SK-N-SH treated with all-trans-retinoic acid at 6 μM for 48 hours (cell line): ENCODE measurements around the gene MARS2.
A peak's percentile ranks its signal among the peaks of the same experiment; 100 is the strongest.
"Not testable (repeated sequence)": the region's sequence is repeated elsewhere in the genome, so short reads cannot be mapped to it uniquely, and the experiment has no call there.

ENCODE experiments used
- ATAC-seq: fragments of 200-7000 bp; cut with Tn5 transposase; 3 replicates; pipeline ENCODE4 v1.9.1; 2020; ENCODE audit warnings: mild to moderate bottlenecking, moderate library complexity
- ARNTL ChIP-seq: fragments of 450-650 bp; formaldehyde crosslinking; IDR thresholded peaks from 2 replicates; pipeline ENCODE4 v1.5.0; 2020; ENCODE audit warnings: low read depth, mild to moderate bottlenecking, moderate library complexity, borderline replicate concordance
- BACH2 ChIP-seq: fragments of 250-450 bp; sonication (Bioruptor Pico); IDR thresholded peaks from 2 replicates; pipeline ENCODE4 v1.9.0; 2021; ENCODE audit warnings: mild to moderate bottlenecking, borderline replicate concordance
- CSDC2 ChIP-seq: fragments of 250-450 bp; sonication (Bioruptor Pico); IDR thresholded peaks from 2 replicates; pipeline ENCODE4 v1.5.0; 2020; ENCODE audit warnings: mild to moderate bottlenecking, moderate library complexity
- GLIS3 ChIP-seq: fragments of 250-450 bp; sonication (Bioruptor Pico); IDR thresholded peaks from 2 replicates; pipeline ENCODE4 v1.5.0; 2020; ENCODE audit warnings: mild to moderate bottlenecking, moderate library complexity
- ISL1 ChIP-seq: fragments of 250-450 bp; sonication (Bioruptor Pico); IDR thresholded peaks from 2 replicates; pipeline ENCODE4 v2.1.2; 2022; ENCODE audit warnings: mild to moderate bottlenecking, moderate library complexity
- OSR1 ChIP-seq: fragments of 250-450 bp; sonication (Bioruptor Pico); IDR thresholded peaks from 2 replicates; pipeline ENCODE4 v1.8.0; 2022; ENCODE audit warnings: moderate library complexity, mild to moderate bottlenecking, inconsistent platforms
- PPARA ChIP-seq: fragments of 250-450 bp; sonication (Bioruptor Pico); IDR thresholded peaks from 2 replicates; pipeline ENCODE4 v1.5.0; 2020; ENCODE audit warnings: mild to moderate bottlenecking, borderline replicate concordance
- TCF4 ChIP-seq: fragments of 250-450 bp; sonication (Bioruptor Pico); IDR thresholded peaks from 2 replicates; pipeline ENCODE4 v1.8.0; 2021; ENCODE audit warnings: mild to moderate bottlenecking, moderate library complexity, borderline replicate concordance
- TOX ChIP-seq: fragments of 250-450 bp; sonication (Bioruptor Pico); IDR thresholded peaks from 2 replicates; pipeline ENCODE4 v1.8.0; 2021; ENCODE audit warnings: mild to moderate bottlenecking, moderate library complexity, borderline replicate concordance
- ZC3H10 ChIP-seq: fragments of 250-450 bp; sonication (Bioruptor Pico); IDR thresholded peaks from 2 replicates; pipeline ENCODE4 v1.5.1; 2021; ENCODE audit warnings: mild to moderate bottlenecking, moderate library complexity
- ZFP3 ChIP-seq: fragments of 250-450 bp; sonication (Bioruptor Pico); IDR thresholded peaks from 2 replicates; pipeline ENCODE4 v1.5.0; 2020; ENCODE audit warnings: mild to moderate bottlenecking, moderate library complexity
- ZFP30 ChIP-seq: fragments of 450-650 bp; formaldehyde crosslinking; IDR thresholded peaks from 2 replicates; pipeline ENCODE4 v1.5.0; 2022; ENCODE audit warnings: mild to moderate bottlenecking, moderate library complexity
- ZNF8 ChIP-seq: fragments of 450-650 bp; formaldehyde crosslinking; IDR thresholded peaks from 2 replicates; pipeline ENCODE4 v1.5.0; 2020; ENCODE audit warnings: mild to moderate bottlenecking, moderate library complexity
- TF ChIP-seq, protein P1 (sequence below): fragments of 250-450 bp; sonication (Bioruptor Pico); IDR thresholded peaks from 2 replicates; pipeline ENCODE4 v1.5.1; 2020; ENCODE audit warnings: low read depth, mild to moderate bottlenecking, moderate library complexity
- TF ChIP-seq, protein P2 (sequence below): fragments of 250-450 bp; sonication (Bioruptor Pico); IDR thresholded peaks from 2 replicates; pipeline ENCODE4 v1.5.0; 2020; ENCODE audit warnings: mild to moderate bottlenecking, moderate library complexity
- TF ChIP-seq, protein P3 (sequence below): fragments of 250-450 bp; sonication (Bioruptor Pico); IDR thresholded peaks from 2 replicates; pipeline ENCODE4 v1.8.0; 2020; ENCODE audit warnings: mild to moderate bottlenecking, moderate library complexity, borderline replicate concordance
- TF ChIP-seq, protein P4 (sequence below): fragments of 250-450 bp; sonication (Bioruptor Pico); IDR thresholded peaks from 2 replicates; pipeline ENCODE4 v1.5.1; 2021; ENCODE audit warnings: mild to moderate bottlenecking, moderate library complexity
- TF ChIP-seq, protein P5 (sequence below): fragments of 250-450 bp; sonication (Bioruptor Pico); IDR thresholded peaks from 2 replicates; pipeline ENCODE4 v1.8.0; 2021; ENCODE audit warnings: low read depth, mild to moderate bottlenecking, moderate library complexity, borderline replicate concordance

MARS2 gene

DNA sequence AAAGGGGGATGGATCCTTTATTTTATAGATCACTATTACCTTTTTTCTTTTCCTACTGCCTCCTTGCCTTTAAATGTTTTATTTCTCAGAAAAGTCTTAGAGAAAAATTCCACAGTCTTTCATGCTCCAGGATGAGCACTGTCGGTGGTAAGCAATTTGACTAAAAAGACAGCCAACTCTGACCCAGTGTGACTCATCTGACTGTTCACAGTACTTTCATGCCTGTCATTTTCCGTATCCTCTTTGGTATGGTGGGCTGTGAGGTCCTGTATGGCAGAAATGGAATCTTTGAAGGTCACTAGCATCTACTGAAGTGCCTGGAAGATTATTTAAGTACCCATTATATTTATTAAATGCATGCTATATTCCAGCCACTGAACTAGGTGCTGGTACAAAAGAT, 27.7 kb upstream of the MARS2 start:
- no peak for TF ChIP-seq BACH2 (CRISPR knock-in tag)
- TF ChIP-seq, protein P1, sequence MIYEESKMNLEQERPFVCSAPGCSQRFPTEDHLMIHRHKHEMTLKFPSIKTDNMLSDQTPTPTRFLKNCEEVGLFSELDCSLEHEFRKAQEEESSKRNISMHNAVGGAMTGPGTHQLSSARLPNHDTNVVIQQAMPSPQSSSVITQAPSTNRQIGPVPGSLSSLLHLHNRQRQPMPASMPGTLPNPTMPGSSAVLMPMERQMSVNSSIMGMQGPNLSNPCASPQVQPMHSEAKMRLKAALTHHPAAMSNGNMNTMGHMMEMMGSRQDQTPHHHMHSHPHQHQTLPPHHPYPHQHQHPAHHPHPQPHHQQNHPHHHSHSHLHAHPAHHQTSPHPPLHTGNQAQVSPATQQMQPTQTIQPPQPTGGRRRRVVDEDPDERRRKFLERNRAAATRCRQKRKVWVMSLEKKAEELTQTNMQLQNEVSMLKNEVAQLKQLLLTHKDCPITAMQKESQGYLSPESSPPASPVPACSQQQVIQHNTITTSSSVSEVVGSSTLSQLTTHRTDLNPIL (CRISPR knock-in tag) = no peak
- TF ChIP-seq, protein P2, sequence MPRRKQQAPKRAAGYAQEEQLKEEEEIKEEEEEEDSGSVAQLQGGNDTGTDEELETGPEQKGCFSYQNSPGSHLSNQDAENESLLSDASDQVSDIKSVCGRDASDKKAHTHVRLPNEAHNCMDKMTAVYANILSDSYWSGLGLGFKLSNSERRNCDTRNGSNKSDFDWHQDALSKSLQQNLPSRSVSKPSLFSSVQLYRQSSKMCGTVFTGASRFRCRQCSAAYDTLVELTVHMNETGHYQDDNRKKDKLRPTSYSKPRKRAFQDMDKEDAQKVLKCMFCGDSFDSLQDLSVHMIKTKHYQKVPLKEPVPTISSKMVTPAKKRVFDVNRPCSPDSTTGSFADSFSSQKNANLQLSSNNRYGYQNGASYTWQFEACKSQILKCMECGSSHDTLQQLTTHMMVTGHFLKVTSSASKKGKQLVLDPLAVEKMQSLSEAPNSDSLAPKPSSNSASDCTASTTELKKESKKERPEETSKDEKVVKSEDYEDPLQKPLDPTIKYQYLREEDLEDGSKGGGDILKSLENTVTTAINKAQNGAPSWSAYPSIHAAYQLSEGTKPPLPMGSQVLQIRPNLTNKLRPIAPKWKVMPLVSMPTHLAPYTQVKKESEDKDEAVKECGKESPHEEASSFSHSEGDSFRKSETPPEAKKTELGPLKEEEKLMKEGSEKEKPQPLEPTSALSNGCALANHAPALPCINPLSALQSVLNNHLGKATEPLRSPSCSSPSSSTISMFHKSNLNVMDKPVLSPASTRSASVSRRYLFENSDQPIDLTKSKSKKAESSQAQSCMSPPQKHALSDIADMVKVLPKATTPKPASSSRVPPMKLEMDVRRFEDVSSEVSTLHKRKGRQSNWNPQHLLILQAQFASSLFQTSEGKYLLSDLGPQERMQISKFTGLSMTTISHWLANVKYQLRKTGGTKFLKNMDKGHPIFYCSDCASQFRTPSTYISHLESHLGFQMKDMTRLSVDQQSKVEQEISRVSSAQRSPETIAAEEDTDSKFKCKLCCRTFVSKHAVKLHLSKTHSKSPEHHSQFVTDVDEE (CRISPR knock-in tag) = no peak
- no peak for TF ChIP-seq ZNF8 (CRISPR knock-in tag)
- TF ChIP-seq ZC3H10 = no peak
- no peak for TF ChIP-seq TCF4 (CRISPR knock-in tag)
- no peak for TF ChIP-seq OSR1
- no peak for TF ChIP-seq TOX
- TF ChIP-seq, protein P3, sequence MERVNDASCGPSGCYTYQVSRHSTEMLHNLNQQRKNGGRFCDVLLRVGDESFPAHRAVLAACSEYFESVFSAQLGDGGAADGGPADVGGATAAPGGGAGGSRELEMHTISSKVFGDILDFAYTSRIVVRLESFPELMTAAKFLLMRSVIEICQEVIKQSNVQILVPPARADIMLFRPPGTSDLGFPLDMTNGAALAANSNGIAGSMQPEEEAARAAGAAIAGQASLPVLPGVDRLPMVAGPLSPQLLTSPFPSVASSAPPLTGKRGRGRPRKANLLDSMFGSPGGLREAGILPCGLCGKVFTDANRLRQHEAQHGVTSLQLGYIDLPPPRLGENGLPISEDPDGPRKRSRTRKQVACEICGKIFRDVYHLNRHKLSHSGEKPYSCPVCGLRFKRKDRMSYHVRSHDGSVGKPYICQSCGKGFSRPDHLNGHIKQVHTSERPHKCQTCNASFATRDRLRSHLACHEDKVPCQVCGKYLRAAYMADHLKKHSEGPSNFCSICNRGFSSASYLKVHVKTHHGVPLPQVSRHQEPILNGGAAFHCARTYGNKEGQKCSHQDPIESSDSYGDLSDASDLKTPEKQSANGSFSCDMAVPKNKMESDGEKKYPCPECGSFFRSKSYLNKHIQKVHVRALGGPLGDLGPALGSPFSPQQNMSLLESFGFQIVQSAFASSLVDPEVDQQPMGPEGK (CRISPR knock-in tag) = no peak
- TF ChIP-seq PPARA (CRISPR knock-in tag) = no peak
- TF ChIP-seq CSDC2 = no peak
- no peak for TF ChIP-seq GLIS3 (CRISPR knock-in tag)
- TF ChIP-seq, protein P4, sequence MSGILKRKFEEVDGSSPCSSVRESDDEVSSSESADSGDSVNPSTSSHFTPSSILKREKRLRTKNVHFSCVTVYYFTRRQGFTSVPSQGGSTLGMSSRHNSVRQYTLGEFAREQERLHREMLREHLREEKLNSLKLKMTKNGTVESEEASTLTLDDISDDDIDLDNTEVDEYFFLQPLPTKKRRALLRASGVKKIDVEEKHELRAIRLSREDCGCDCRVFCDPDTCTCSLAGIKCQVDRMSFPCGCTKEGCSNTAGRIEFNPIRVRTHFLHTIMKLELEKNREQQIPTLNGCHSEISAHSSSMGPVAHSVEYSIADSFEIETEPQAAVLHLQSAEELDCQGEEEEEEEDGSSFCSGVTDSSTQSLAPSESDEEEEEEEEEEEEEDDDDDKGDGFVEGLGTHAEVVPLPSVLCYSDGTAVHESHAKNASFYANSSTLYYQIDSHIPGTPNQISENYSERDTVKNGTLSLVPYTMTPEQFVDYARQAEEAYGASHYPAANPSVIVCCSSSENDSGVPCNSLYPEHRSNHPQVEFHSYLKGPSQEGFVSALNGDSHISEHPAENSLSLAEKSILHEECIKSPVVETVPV = no peak
- TF ChIP-seq, protein P5, sequence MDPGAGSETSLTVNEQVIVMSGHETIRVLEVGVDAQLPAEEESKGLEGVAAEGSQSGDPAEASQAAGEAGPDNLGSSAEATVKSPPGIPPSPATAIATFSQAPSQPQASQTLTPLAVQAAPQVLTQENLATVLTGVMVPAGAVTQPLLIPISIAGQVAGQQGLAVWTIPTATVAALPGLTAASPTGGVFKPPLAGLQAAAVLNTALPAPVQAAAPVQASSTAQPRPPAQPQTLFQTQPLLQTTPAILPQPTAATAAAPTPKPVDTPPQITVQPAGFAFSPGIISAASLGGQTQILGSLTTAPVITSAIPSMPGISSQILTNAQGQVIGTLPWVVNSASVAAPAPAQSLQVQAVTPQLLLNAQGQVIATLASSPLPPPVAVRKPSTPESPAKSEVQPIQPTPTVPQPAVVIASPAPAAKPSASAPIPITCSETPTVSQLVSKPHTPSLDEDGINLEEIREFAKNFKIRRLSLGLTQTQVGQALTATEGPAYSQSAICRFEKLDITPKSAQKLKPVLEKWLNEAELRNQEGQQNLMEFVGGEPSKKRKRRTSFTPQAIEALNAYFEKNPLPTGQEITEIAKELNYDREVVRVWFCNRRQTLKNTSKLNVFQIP (CRISPR knock-in tag) = no peak
- TF ChIP-seq ARNTL (CRISPR knock-in tag) = no peak
- no peak for TF ChIP-seq ISL1
- no peak for TF ChIP-seq ZFP3 (CRISPR knock-in tag)
- TF ChIP-seq, all 23 proteins: peak for 0
- ATAC-seq = peak; percentile 72

DNA sequence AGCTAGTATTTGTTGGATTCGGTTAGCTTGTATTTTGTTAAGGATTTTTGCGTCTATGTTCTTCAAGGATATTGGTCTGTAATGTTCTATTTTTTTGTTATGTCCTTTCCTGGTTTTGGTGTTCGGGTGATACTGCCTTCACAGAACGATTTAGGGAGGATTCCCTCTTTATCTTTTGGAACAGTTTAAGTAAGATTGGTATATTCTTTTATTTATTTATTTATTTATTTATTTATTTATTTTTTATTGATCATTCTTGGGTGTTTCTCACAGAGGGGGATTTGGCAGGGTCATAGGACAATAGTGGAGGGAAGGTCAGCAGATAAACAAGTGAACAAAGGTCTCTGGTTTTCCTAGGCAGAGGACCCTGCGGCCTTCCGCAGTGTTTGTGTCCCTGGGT, 10.0 kb upstream of the MARS2 start:
- ATAC-seq = not testable (repeated sequence)

DNA sequence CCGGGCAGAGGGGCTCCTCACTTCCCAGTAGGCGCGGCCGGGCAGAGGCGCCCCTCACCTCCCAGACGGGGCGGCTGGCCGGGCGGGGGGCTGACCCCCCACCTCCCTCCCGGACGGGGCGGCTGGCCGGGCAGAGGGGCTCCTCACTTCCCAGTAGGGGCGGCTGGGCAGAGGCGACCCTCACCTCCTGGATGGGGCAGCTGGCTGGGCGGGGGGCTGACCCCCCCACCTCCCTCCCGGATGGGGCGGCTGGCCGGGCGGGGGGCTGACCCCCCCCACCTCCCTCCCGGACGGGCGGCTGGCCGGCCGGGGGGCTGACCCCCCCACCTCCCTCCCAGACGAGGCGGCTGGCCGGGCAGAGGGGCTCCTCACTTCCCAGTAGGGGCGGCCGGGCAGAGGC, 9.2 kb upstream of the MARS2 start:
- ATAC-seq = not testable (repeated sequence)

DNA sequence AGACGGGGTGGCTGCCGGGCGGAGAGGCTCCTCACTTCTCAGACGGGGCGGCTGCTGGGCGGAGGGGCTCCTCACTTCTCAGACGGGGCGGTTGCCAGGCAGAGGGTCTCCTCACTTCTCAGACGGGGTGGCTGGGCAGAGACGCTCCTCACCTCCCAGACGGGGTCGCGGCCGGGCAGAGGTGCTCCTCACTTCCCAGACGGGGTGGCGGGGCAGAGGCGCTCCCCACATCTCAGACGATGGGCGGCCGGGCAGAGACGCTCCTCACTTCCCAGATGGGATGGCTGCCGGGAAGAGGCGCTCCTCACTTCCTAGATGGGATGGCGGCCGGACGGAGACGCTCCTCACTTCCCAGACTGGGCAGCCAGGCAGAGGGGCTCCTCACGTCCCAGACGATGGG, 8.6 kb upstream of the MARS2 start:
- ATAC-seq = not testable (repeated sequence)

DNA sequence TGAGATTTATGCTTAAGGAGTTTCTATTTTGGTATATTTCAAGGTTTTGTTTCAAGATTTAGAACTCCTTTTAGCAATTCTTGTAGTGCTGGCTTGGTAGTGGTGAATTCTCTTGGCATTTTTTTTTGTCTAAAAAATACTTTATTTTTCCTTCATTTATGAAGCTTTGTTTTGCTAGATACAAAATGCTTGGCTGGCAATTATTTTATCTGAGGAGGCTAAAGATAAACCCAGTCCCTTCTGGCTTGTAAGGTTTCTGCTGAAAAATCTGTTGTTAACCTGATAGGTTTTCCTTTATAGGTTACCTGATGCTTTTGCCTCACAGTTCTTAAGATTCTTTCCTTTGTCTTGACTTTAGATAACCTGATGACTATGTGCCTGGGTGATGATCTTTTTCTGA, 5.4 kb upstream of the MARS2 start:
- ATAC-seq = not testable (repeated sequence)

DNA sequence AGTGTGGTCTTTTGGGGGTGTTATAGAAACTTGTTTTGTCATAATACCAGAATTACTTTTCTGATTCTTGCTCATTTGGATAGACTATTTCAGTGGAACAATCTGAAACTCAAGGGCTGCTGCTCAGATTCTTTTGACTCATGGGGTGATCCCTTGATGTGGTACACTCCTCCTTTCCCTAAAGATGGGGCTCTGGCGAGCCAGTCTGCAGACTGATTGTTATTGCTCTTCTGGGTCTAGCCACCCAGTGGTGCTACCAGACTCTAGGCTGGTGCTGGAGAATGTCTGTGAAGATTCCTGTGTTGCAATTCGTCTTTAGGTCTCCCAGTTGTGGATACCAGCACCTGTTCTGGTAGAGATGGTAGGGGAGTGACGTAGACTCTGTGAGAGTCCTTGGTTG, 4.2 kb upstream of the MARS2 start:
- ATAC-seq = no peak
- TF ChIP-seq GLIS3 (CRISPR knock-in tag) (no peak), ZFP30 (CRISPR knock-in tag) (no peak)
- TF ChIP-seq, protein P3 (CRISPR knock-in tag) = no peak
- TF ChIP-seq, protein P5 (CRISPR knock-in tag) = no peak
- TF ChIP-seq, protein P1 (CRISPR knock-in tag) = no peak
- TF ChIP-seq, all 23 proteins: peak for 0
